Endodermal cell (in vitro differentiated cells): ENCODE measurements around the gene IFNG. TPM values are rescaled to one million over a fixed set of nuclear protein-coding genes. Genes with fewer than 3 reads are reported as not detected.
A peak's percentile ranks its signal among the peaks of the same experiment; 100 is the strongest.
"Not testable (repeated sequence)": the region's sequence is repeated elsewhere in the genome, so short reads cannot be mapped to it uniquely, and the experiment has no call there.

Experiments used
- DNase-seq: peaks from one replicate; pipeline ENCODE4 v3.0.0-alpha.2; 2017
- H3K27ac ChIP-seq: 2 replicates; pipeline ENCODE4 v1.5.1; 2013; ENCODE audit warnings: mild to moderate bottlenecking, low read depth, low read length, moderate library complexity
- H3K27me3 ChIP-seq: 2 replicates; pipeline ENCODE4 v1.6.1; 2013; ENCODE audit warnings: mild to moderate bottlenecking, low read length, moderate library complexity; ENCODE audit not compliant: insufficient read depth, control insufficient read depth, poor library complexity, severe bottlenecking
- H3K36me3 ChIP-seq: 2 replicates; pipeline ENCODE4 v1.7.0; 2013; ENCODE audit warnings: mild to moderate bottlenecking, low read length, moderate library complexity; ENCODE audit not compliant: control insufficient read depth, insufficient read depth
- H3K4me1 ChIP-seq: one replicate; pipeline ENCODE4 v1.7.0; 2013; ENCODE audit warnings: low read length; ENCODE audit not compliant: control insufficient read depth, insufficient read depth
- H3K4me3 ChIP-seq: 2 replicates; pipeline ENCODE4 v1.5.1; 2013; ENCODE audit warnings: mild to moderate bottlenecking, low read length, moderate library complexity
- H3K9ac ChIP-seq: 2 replicates; pipeline ENCODE4 v1.6.1; 2013; ENCODE audit warnings: mild to moderate bottlenecking, low read length, moderate library complexity; ENCODE audit not compliant: poor library complexity, severe bottlenecking; ENCODE audit errors: extremely low read depth
- H3K9me3 ChIP-seq: 2 replicates; pipeline ENCODE4 v1.6.1; 2013; ENCODE audit warnings: mild to moderate bottlenecking, low read length, moderate library complexity; ENCODE audit not compliant: control insufficient read depth
- H3K27ac Mint-ChIP-seq: 2 replicates; pipeline ENCODE4 v1.8.0; 2020; ENCODE audit warnings: mixed read lengths
- H3K27me3 Mint-ChIP-seq: 2 replicates; pipeline ENCODE4 v1.8.0; 2021; ENCODE audit warnings: mild to moderate bottlenecking, mixed read lengths; ENCODE audit not compliant: insufficient read depth
- H3K36me3 Mint-ChIP-seq: 2 replicates; pipeline ENCODE4 v1.8.0; 2020; ENCODE audit warnings: low read depth, mixed read lengths
- H3K4me1 Mint-ChIP-seq: 2 replicates; pipeline ENCODE4 v1.8.0; 2020; ENCODE audit warnings: mixed read lengths
- H3K4me3 Mint-ChIP-seq: 2 replicates; pipeline ENCODE4 v1.8.0; 2020; ENCODE audit warnings: mild to moderate bottlenecking, moderate library complexity, mixed read lengths
- H3K9me3 Mint-ChIP-seq: 2 replicates; pipeline ENCODE4 v1.8.0; 2020; ENCODE audit warnings: mild to moderate bottlenecking, mixed read lengths
- WGBS, 2 experiments: methylation state at CpG; one replicate each; pipeline versions ENCODE4 v1.1.5 to v1.1.7; 2013; ENCODE audit warnings: missing lambda C conversion rate in 2 of 2, mixed read lengths in 1 of 2; ENCODE audit not compliant: insufficient coverage in 1 of 2, insufficient read length in 1 of 2; 5-methylcytosine and 5-hydroxymethylcytosine counted together
- total RNA-seq, 2 donors: library from RNA; stranded (reverse); fragmentation: NEBNext Ultra II Directional in 1 of 2; extraction: Animal tissue kit (Norgen Biotek cat#: 25700) in 1 of 2; gene quantifications; 2 replicates in 1 of 2; 3 replicates in 1 of 2; pipeline ENCODE4 v1.2.1, GENCODE V29; 2021
- TF ChIP-seq, protein P1 (sequence below): fragments of 200-600 bp; sonication (generic); conservative IDR thresholded peaks from 2 replicates; pipeline ENCODE4 v1.5.0; 2021; ENCODE audit warnings: antibody characterized with exemption, mild to moderate bottlenecking

The IFNG gene
- total RNA-seq, 2 donors from 2014 or later: not detected

DNA sequence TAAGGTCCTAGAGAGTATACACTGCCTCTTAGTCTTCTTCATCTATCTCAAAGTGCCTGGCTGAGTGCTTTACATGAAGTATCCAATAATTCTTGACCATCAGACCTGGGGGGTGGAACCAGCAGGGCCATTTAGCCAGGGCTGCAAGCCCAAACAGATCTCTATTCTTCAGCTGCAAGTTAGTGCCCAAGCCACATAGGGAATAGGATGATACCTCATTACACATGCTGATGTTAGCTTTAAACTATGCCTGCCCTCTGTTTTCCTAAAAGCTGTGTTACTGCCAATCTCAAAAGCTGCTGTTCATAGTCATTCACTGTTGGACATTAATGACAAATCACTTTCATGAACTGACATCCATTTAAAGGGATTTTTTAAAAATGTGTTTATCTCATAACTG, 16.7 kb upstream of the IFNG start:
- Mint-ChIP-seq H3K4me3 (no peak overlapping the region), H3K9me3 (no peaks in the 10 kb centered on the region), H3K27me3 (no peaks in the 10 kb centered on the region), H3K27ac (no peak overlapping the region), H3K4me1 (peaks cover 13% of the 10 kb centered on the region), H3K36me3 (no peaks in the 10 kb centered on the region)
- Histone ChIP-seq H3K36me3 (no peaks in the 10 kb centered on the region), H3K4me1 (no peaks in the 10 kb centered on the region), H3K27me3 (no peaks in the 10 kb centered on the region), H3K27ac (no peak overlapping the region), H3K4me3 (no peak overlapping the region), H3K9ac (no peak overlapping the region), H3K9me3 (no peaks in the 10 kb centered on the region)
- TF ChIP-seq, protein P1, sequence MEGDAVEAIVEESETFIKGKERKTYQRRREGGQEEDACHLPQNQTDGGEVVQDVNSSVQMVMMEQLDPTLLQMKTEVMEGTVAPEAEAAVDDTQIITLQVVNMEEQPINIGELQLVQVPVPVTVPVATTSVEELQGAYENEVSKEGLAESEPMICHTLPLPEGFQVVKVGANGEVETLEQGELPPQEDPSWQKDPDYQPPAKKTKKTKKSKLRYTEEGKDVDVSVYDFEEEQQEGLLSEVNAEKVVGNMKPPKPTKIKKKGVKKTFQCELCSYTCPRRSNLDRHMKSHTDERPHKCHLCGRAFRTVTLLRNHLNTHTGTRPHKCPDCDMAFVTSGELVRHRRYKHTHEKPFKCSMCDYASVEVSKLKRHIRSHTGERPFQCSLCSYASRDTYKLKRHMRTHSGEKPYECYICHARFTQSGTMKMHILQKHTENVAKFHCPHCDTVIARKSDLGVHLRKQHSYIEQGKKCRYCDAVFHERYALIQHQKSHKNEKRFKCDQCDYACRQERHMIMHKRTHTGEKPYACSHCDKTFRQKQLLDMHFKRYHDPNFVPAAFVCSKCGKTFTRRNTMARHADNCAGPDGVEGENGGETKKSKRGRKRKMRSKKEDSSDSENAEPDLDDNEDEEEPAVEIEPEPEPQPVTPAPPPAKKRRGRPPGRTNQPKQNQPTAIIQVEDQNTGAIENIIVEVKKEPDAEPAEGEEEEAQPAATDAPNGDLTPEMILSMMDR: no peak
- no peak for DNase-seq

DNA sequence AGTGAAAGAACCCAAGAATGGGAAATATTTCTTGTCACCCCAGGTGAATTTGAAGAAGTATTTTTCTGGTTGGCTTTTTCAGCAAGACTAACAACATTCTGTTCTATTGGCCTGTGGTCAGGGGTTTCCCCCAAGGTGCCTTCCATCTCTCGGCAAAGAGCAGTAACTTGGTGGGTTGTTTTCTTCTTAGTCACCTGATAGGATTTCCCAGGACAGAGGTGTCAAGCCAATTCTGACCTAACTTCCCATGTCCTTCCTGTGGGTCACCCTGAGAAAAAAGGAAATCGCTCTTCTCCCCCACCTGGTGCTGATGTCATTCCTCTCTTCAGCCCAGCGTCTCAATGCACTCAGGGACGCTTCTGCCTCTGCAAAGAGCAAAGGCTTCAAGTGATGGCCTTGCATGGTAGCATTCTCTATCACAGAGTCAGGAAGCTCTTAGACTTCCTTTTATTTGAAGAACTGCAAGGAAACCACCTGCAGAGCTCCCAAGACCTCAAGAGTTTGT, 16.1 kb upstream of the IFNG start:
- Histone ChIP-seq H3K9ac (no peak overlapping the region), H3K4me1 (no peaks in the 10 kb centered on the region), H3K9me3 (no peaks in the 10 kb centered on the region), H3K36me3 (no peaks in the 10 kb centered on the region), H3K27me3 (no peaks in the 10 kb centered on the region), H3K4me3 (no peak overlapping the region), H3K27ac (no peak overlapping the region)
- H3K4me1 Mint-ChIP-seq: peaks cover 13% of the 10 kb centered on the region
- TF ChIP-seq, protein P1: no peak
- peak; percentile 61 for DNase-seq
- no peak overlapping the region for H3K27ac Mint-ChIP-seq
- H3K27me3 Mint-ChIP-seq: no peaks in the 10 kb centered on the region
- no peak overlapping the region for H3K4me3 Mint-ChIP-seq
- WGBS, 2 experiments: 88 to 100% methylated on average over 1 to 4 of the region's 4 CpGs
- no peaks in the 10 kb centered on the region for H3K9me3 Mint-ChIP-seq
- H3K36me3 Mint-ChIP-seq: no peaks in the 10 kb centered on the region

DNA sequence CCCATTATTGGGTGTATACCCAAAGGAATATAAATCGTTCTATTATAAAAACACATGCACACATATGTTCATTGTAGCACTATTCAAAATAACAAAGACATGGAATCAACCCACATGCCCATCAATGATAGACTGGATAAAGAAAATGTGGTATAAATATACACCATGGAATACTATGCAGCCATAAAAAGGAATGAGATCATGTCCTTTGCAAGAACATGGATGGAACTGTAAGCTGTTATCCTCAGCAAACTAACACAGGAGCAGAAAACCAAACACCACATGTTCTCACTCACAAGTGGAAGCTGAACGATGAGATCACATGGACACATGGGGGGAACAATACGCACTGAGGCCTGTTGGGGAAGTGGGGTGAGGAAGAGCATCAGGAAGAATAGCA, 15.2 kb upstream of the IFNG start:
- not testable (repeated sequence) for H3K27me3 ChIP-seq, H3K36me3 Mint-ChIP-seq, H3K4me1 ChIP-seq, H3K9me3 Mint-ChIP-seq, H3K27ac ChIP-seq, H3K9ac ChIP-seq, H3K36me3 ChIP-seq, H3K4me3 Mint-ChIP-seq, H3K4me3 ChIP-seq, DNase-seq, H3K9me3 ChIP-seq, H3K27me3 Mint-ChIP-seq, H3K27ac Mint-ChIP-seq
- WGBS, 2 experiments: 90% methylated on average over 3 of the region's 3 CpGs; no CpG with 5 or more reads in 1 of the 2 experiments
- peaks cover 13% of the 10 kb centered on the region for H3K4me1 Mint-ChIP-seq

DNA sequence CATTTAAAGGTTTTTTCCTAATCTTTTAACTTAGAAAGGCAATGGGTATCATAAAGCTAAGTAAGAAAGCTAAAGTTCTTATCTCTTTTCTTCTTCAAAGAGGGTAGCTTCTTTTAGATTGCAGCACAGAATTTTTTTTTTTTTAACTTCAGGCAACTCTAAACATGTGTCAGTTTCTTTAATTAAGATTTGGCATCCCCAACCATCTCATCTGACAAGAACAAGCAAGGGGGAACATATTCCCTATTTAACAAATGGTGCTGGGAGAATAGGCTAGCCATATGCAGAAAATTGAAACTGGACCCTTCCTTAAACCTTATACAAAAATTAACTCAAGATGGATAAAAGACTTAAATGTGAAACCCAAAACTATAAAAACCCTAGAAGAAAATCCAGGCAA, 14.3 kb upstream of the IFNG start:
- Mint-ChIP-seq H3K4me1 (peaks cover 13% of the 10 kb centered on the region), H3K4me3 (no peak overlapping the region), H3K27ac (no peak overlapping the region), H3K9me3 (no peaks in the 10 kb centered on the region), H3K27me3 (no peaks in the 10 kb centered on the region), H3K36me3 (no peaks in the 10 kb centered on the region)
- Histone ChIP-seq H3K9me3 (no peaks in the 10 kb centered on the region), H3K4me1 (no peaks in the 10 kb centered on the region), H3K4me3 (no peak overlapping the region), H3K36me3 (no peaks in the 10 kb centered on the region), H3K27me3 (no peaks in the 10 kb centered on the region), H3K9ac (no peak overlapping the region), H3K27ac (no peak overlapping the region)
- no peak for DNase-seq
- TF ChIP-seq, protein P1: no peak
